SKM-1 treated with dmso at 0.1 percent for 144 hours (cell line): ENCODE measurements around the gene SLC28A2.
A peak's percentile ranks its signal among the peaks of the same experiment; 100 is the strongest.
"Not testable (repeated sequence)": the region's sequence is repeated elsewhere in the genome, so short reads cannot be mapped to it uniquely, and the experiment has no call there.

ENCODE experiments used
- DNase-seq: peaks from one replicate; lab custom pipeline; 2025; ENCODE audit not compliant: unreplicated experiment; lab: John Stamatoyannopoulos, UW

SLC28A2 gene, protein sequence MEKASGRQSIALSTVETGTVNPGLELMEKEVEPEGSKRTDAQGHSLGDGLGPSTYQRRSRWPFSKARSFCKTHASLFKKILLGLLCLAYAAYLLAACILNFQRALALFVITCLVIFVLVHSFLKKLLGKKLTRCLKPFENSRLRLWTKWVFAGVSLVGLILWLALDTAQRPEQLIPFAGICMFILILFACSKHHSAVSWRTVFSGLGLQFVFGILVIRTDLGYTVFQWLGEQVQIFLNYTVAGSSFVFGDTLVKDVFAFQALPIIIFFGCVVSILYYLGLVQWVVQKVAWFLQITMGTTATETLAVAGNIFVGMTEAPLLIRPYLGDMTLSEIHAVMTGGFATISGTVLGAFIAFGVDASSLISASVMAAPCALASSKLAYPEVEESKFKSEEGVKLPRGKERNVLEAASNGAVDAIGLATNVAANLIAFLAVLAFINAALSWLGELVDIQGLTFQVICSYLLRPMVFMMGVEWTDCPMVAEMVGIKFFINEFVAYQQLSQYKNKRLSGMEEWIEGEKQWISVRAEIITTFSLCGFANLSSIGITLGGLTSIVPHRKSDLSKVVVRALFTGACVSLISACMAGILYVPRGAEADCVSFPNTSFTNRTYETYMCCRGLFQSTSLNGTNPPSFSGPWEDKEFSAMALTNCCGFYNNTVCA

GRCh38 chr15:45251888-45252287 is at the start of gene SLC28A2:
Gene SLC28A2 (plus strand): TSS chr15:45252234. CDS start chr15:45253216, 982 bp downstream.
- DNase-seq, result no peak

DNA sequence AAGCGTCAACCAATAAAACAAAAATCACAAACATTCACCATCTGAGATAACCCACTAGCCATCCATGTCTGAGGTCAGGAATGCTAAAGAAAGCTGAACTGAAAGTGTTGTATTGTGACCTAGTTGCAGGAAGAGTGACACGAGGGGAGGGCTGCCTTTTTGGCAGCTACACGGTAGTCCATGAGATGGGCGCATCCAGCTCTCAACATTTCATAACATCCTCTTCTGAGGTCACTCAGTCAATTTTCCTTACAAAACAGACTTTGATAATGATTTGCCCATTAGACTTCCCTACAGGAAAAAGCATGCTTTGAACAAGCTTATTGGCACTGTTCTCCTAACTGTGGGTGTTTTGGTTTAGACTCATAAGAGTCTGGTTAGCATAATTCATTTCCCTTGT is 48.9 kb upstream of the SLC28A2 start:
- no peak for DNase-seq

GRCh38 chr15:45205192-45205591 is 46.8 kb upstream of the SLC28A2 start:
- DNase-seq, result peak; percentile 85

DNA sequence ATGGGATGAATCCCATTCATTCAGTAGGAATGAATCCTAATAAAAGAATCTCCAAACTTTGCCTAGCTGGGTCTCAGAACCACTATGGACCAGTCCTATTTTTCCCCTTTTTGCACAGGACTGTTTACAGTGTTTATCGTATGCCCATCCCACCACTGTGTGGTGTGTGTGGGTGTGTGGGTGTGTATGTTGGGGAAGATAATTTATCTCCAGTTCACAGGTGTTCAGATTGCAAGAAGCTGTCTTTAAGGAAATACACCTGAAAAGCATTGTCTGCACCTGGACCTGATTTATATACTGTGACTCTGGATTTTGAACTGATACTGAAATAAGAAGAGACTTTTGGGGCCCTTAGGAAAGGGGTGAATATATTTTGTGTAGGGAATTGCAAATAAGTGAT is 39.5 kb upstream of the SLC28A2 start:
- no peak for DNase-seq

DNA sequence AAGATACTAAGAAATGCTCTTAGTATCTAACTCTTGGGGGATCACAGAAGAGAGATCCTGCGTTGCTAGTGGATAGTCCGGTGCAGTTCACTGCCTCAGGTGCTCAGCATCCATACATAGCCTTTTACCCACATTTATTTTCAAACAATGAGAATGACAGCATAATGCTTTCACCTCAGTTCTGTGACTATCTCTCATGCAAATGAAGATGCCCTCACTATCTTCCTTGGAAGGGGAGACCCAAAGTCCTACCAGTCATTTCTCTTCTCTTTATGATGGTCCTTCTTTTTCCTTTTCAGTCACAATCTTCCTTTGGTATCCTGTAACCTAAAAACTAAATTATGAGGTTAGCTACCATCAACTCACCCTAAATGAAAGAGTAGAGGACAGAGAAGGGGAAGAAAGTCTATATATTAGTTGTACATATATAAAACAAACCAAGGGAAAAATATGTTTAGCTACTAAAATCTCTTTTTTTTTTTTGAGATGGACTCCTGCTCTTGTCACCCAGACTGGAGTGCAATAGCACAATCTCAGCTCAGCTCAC is 30.9 kb upstream of the SLC28A2 start:
- DNase-seq, result no peak

DNA sequence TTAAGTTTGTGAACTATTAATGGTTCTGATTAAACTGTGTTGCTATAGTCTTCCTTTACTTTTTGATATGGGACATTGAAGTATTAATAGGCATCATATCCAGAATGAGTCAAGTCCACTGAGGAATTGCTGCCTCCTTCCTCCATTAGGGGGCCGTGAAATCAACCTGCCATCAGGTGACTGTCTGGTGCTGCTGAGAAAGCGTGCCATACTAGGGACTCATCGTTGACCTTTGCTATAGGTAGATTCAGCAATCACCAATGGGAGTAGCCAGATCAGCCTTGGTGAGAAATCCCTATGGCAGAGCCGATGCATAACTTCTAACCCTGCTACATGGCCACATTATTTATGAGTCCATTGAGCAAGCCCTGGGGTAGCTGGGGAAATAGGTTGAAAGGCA is 30.1 kb upstream of the SLC28A2 start:
- no peak for DNase-seq

DNA sequence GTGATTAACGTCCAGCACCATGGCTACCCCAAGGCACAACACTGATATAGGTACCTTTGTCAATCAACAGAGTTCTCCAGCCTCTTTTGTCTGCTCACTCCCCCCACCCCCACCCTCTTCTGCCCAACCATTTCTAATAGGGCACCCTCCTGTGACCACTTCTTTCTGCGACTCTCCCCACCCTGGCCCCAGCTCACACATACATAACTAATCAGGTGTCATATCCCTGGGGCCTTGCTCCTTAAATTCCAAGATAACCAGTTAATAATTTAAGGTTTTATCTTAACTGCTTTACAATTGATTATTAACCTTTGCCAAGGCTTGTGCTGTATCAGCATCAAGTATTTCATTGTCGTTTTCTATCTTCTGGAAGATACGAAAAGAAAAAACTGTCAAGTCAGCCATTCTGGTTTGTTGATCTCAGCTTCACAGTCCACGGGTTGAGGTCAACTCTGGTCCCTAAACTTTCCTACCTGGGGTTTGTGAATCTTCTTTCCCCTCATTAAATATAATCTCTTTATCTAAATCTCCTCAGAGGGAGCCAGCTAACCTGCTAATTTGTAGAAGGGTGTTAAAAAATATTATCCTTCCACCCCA is 27.3 kb upstream of the SLC28A2 start:
- no peak for DNase-seq

GRCh38 chr15:45225506-45226273 is 26.3 kb upstream of the SLC28A2 start:
- no peak for DNase-seq

DNA sequence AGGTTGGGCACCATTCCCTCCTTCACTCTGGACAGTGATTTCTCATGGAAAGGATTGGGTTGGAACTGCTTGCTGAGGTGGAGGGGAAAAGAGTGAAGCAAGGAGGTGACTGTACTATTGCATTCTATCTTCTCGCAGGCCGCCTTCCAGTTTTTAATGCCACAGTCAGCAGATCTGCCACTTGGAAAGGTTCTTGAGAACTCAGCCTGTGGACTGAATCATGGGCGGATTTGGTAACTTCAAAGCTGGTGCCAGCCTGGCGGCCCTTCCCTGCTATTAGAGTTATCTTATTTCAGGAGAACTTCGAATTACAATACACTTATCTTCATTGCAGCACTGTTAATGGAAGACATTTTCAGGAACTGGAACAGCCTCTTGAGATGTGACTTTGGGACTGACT is 23.1 kb upstream of the SLC28A2 start:
- DNase-seq, result no peak

DNA sequence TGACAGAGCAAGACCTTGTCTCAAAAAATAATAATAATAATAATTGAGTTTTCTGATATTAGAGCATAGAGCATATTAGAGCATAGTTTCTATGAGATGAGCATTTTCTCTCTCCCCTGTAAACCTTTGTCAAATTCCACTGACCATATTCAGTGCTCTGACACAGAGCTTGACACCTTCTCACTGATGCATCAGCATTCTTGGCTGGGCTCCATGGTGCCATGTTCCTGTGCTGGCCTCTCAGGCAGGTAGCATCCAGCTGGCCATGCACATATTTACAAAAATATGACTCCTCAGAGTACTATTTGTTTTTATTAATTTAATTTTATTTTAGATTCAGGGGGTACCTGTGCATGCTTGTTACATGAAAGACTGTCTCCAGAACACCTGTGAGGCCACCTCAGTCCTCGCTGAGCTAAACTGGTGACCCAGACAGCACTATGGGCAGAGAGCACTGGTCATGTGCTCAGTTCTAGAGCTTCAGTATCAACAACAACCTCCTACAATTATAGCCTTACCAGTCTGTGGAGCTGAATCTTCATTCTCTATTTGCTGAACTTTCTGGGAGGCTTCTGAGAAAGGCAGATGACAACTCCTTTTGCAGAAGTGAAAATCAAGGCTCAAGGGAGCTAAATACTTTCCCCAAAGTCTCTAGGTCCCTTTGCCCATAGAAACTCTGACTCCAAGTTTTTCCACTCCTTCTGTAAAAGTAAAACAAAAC is 21.6 kb upstream of the SLC28A2 start:
- DNase-seq, result no peak

DNA sequence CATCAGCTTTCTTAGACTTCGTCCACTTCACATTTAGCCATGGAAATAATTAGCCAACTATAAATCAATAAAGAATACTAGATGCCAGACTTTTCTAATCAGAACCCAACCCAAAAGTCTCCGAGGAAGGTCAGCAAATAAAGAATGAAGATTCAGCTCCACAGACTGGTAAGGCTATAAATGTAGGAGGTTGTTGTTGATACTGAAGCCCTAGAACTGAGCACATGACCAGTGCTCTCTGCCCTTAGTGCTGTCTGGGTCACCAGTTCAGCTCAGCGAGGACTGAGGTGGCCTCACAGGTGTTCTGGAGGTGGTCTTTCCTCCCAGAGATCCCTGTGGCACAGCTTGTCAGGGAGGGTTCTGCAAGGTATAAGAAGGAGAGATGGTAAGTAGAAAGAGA is 20.9 kb upstream of the SLC28A2 start:
- no peak for DNase-seq

DNA sequence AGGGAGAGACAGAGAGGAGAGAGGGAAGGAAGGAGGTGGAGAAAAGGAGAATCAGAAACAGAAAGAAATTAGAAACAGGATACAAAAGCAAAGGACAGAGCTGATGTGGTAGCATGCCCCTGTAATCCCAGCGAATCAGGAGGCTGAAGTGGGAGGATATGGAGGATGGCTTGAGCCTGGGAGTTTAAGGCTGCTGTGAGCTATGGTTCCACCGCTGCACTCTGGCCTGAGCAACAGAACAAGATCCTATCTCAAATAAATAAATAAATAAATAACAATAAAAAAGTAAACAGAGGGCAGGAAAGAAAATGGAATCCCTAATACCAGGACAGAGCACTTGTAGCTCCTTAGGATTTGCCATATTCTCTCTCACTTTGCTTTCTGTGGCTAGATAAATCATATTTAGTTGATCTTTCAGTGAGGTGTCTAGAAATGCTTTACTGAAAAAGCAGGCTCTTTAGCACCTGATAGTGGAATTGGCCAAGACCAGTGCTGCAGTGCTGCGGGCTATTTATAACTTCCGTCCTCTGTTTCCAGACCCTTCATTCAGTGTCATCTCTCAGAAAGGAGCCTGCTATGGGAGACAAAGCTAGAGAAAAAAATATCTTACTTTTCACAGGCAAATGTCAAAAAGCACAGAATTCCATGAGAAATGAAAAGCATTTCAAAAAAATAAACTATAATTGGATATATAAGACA is 20.0 kb upstream of the SLC28A2 start:
- DNase-seq, result no peak

GRCh38 chr15:45234562-45235235 is 17.3 kb upstream of the SLC28A2 start:
- no peak for DNase-seq

GRCh38 chr15:45236806-45237205 is 15.2 kb upstream of the SLC28A2 start:
- DNase-seq, result not testable (repeated sequence)

DNA sequence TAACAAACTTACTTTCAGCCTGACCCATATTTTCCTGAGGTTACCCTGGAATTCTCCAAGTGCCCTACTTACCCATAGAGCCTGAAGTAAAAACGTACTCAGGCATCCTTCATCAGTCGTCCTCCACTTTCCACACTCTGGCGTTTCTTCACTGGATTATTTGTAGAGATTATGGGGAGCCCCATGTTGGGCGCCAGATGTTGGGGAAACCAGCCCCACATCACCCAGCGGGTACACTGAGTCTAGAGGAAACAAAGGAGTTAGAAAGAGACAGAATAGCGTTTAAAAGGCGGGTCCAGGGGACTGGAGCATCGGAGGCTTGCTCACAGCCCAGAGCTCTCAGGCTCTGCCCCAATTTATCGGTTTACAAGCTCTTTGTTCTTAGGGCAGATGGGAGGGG is 9.7 kb upstream of the SLC28A2 start:
- DNase-seq, result no peak

DNA sequence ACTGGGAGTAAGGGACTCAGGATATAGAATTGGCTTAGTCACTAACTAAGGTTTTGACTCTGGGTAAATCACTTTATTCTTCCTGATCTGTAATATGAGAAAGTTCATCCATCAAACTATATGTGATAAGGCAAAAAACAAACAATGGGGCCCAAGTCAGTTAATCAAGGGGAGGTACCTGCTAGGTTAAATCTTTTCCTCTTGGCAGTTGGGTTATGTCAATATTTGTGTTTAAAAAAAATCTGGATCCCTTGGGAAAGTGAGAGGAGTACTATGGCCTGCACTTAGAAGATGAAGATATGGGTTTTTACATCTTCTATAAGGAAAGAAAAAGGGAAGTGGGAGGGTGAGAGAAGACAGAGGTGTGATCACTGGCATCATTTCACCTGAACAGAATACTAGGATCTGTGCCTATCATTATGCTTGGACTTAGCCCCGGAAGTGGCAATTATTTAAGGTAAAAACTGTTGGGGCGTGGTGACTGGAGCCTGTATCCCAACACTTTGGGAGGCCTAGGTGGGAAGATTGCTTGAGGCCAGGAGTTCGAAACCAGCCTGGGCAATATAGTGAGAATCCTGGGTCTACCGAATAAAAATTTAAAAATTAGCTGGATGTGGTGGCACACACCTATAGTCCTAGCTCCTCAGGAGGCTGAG is 2.8 kb upstream of the SLC28A2 start:
- DNase-seq, result no peak

DNA sequence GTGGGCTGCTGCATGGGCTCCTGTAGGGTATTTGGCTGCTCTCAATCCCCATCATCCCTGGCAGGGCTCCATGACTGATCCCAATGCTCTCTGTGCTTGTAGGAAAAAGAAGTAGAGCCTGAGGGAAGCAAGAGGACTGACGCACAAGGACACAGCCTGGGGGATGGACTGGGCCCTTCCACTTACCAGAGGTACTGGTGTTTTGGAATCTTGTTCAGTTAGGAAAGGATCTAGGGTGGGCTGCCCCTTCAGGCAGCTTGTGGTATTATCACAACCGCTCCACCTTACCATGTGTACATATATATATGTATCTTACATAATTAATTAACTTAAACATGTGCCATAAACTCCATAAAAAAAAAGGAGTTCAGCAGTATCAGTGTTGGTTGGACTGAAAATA is 1.3 kb downstream of the SLC28A2 start:
- DNase-seq, result no peak

- no peak for DNase-seq
Observed at GRCh38 chr15:45254405-45254804, 2.4 kb downstream of the SLC28A2 start.

GRCh38 chr15:45254824-45255223 is 2.8 kb downstream of the SLC28A2 start:
- not testable (repeated sequence) for DNase-seq
